Stimulated activated CD4-positive, alpha-beta T cell treated with anti-CD3 and anti-CD28 coated beads, TNF-alpha, amount 100 ng/mL, for 48 hours (primary cell): ENCODE data around the gene CHRM5.

ENCODE experiments used
- DNase-seq, 3 donors: peaks; one replicate each; pipeline ENCODE4 v3.0.0-alpha.2; 2020; ENCODE audit warnings: low read depth in 3 of 3

CHRM5 gene

GRCh38 chr15:33968224-33968623, at the start of gene CHRM5:
Gene CHRM5, plus strand, starts transcription at chr15:33968497. Its CDS starts 94,221 bp downstream, at chr15:34062718.
- no peak for DNase-seq

- DNase-seq = no peak
These were observed 44.9 kb upstream of the CHRM5 start for GRCh38 chr15:33923446-33923845.

GRCh38 chr15:33926260-33926659, 42.0 kb upstream of the CHRM5 start:
- DNase-seq = no peak

- DNase-seq = no peak
These were observed 35.6 kb upstream of the CHRM5 start for GRCh38 chr15:33932734-33933133.

GRCh38 chr15:33934396-33934795, 33.9 kb upstream of the CHRM5 start:
- no peak for DNase-seq

GRCh38 chr15:33934921-33935320, 33.4 kb upstream of the CHRM5 start:
- DNase-seq = no peak

GRCh38 chr15:33941279-33942063, 26.8 kb upstream of the CHRM5 start:
- DNase-seq = no peak

- no peak for DNase-seq
These were observed 22.1 kb upstream of the CHRM5 start for GRCh38 chr15:33946152-33946551.

- no peak for DNase-seq
These were observed 12.4 kb upstream of the CHRM5 start for GRCh38 chr15:33955945-33956344.

GRCh38 chr15:33956397-33956796, 11.9 kb upstream of the CHRM5 start:
- no peak for DNase-seq

- DNase-seq = no peak
These were observed 8.3 kb upstream of the CHRM5 start for GRCh38 chr15:33959844-33960548.

- no peak for DNase-seq
These were observed 7.8 kb upstream of the CHRM5 start for GRCh38 chr15:33960549-33960935.

GRCh38 chr15:33963831-33964664, 4.2 kb upstream of the CHRM5 start:
- no peak for DNase-seq

- DNase-seq = no peak
These were observed 3.6 kb upstream of the CHRM5 start for GRCh38 chr15:33964665-33965040.

- no peak for DNase-seq
These were observed 524 bp downstream of the CHRM5 start for GRCh38 chr15:33968821-33969220.

GRCh38 chr15:33971811-33972210, 3.5 kb downstream of the CHRM5 start:
- DNase-seq = no peak

GRCh38 chr15:33975022-33975565, 6.8 kb downstream of the CHRM5 start:
- DNase-seq = no peak

GRCh38 chr15:33980159-33980558, 11.9 kb downstream of the CHRM5 start:
- DNase-seq = no peak

GRCh38 chr15:33982516-33982915, 14.2 kb downstream of the CHRM5 start:
- no peak for DNase-seq

GRCh38 chr15:33985287-33985686, 17.0 kb downstream of the CHRM5 start:
- DNase-seq = no peak

- no peak for DNase-seq
These were observed 17.5 kb downstream of the CHRM5 start for GRCh38 chr15:33985751-33986150.

- DNase-seq = no peak
These were observed 19.1 kb downstream of the CHRM5 start for GRCh38 chr15:33987444-33987843.
